Lower lobe of right lung (tissue), 2 donors: ENCODE results near the gene MORF4L1. TPM values are rescaled to one million over a fixed set of nuclear protein-coding genes. Genes with fewer than 3 reads are reported as not detected.
A peak's percentile ranks its signal among the peaks of the same experiment; 100 is the strongest.
"Not testable (repeated sequence)": the region's sequence is repeated elsewhere in the genome, so short reads cannot be mapped to it uniquely, and the experiment has no call there.

Experiments
- ATAC-seq, 2 donors: fragments of 200-7000 bp; cut with Tn5 transposase; one replicate each; pipeline ENCODE4 v1.9.1; 2020 to 2022; ENCODE audit warnings: mild to moderate bottlenecking in 2 of 2, moderate library complexity in 2 of 2
- DNase-seq: peaks from one replicate; pipeline ENCODE4 v3.0.0-alpha.2; 2020
- H3K27ac ChIP-seq: fragments of 200-600 bp; one replicate; pipeline ENCODE4 v1.8.0; 2022
- H3K27me3 ChIP-seq: fragments of 200-600 bp; one replicate; pipeline ENCODE4 v1.8.0; 2022; ENCODE audit warnings: low read depth
- H3K36me3 ChIP-seq: fragments of 200-600 bp; one replicate; pipeline ENCODE4 v1.8.0; 2022; ENCODE audit warnings: mild to moderate bottlenecking
- H3K4me1 ChIP-seq: fragments of 200-600 bp; one replicate; pipeline ENCODE4 v1.8.0; 2022
- H3K4me3 ChIP-seq: fragments of 200-600 bp; one replicate; pipeline ENCODE4 v1.8.0; 2022; ENCODE audit warnings: mild to moderate bottlenecking
- H3K9me3 ChIP-seq: fragments of 200-600 bp; one replicate; pipeline ENCODE4 v1.8.0; 2022
- intact Hi-C: fragments of 100-400 bp; cut with DNase I; formaldehyde crosslinking; loops from one replicate; pipeline ENCODE4 v1.11.0; 2022
- total RNA-seq: library from RNA; stranded (reverse); fragmentation: NEBNext Ultra II Directional; extraction: Animal tissue kit (Norgen Biotek cat#: 25700); gene quantifications from one replicate; pipeline ENCODE4 v1.2.1, GENCODE V29; 2021
- TF ChIP-seq, protein P1 (sequence below): fragments of 200-600 bp; IDR thresholded peaks from one replicate; pipeline ENCODE4 v1.8.0; 2022; ENCODE audit warnings: antibody characterized with exemption, mild to moderate bottlenecking
- donor health status: DM: no; HTN: yes; CAD: no; lungs with severe emphysema.

The MORF4L1 gene
- total RNA-seq, 1 donor from 2014 or later: 289 TPM

GRCh38 chr15:78841376-78841706 is 31.3 kb upstream of the MORF4L1 start:
- no peaks in the 10 kb centered on the region for H3K4me1 ChIP-seq
- H3K36me3 ChIP-seq: no peaks in the 10 kb centered on the region
- no peak overlapping the region for H3K4me3 ChIP-seq
- ATAC-seq (no peak), DNase-seq (no peak)
- H3K9me3 ChIP-seq: no peaks in the 10 kb centered on the region
- TF ChIP-seq, protein P1, sequence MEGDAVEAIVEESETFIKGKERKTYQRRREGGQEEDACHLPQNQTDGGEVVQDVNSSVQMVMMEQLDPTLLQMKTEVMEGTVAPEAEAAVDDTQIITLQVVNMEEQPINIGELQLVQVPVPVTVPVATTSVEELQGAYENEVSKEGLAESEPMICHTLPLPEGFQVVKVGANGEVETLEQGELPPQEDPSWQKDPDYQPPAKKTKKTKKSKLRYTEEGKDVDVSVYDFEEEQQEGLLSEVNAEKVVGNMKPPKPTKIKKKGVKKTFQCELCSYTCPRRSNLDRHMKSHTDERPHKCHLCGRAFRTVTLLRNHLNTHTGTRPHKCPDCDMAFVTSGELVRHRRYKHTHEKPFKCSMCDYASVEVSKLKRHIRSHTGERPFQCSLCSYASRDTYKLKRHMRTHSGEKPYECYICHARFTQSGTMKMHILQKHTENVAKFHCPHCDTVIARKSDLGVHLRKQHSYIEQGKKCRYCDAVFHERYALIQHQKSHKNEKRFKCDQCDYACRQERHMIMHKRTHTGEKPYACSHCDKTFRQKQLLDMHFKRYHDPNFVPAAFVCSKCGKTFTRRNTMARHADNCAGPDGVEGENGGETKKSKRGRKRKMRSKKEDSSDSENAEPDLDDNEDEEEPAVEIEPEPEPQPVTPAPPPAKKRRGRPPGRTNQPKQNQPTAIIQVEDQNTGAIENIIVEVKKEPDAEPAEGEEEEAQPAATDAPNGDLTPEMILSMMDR: no peak
- intact Hi-C loops: no loop called here
- H3K27me3 ChIP-seq: no peaks in the 10 kb centered on the region
- H3K27ac ChIP-seq: no peak overlapping the region

DNA sequence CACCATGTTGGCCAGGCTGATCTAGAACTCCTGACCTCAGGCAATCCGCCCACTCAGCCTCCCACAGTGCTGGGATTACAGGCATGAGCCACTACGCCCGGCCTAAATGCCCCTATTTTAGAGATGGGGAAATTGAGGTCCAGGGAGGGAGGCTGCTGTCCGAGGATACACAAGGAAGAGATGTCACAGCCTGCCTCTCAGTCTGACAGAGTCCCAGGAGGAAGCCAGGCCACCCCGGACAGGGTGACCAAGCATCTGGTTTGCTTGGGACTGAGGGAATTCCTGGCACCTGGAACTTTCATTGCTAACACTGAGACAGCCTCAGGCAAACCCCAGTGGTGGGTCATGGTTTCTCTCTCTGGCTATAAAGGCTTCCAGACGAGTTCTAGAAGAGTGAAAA is 30.8 kb upstream of the MORF4L1 start:
- no peak overlapping the region for H3K27ac ChIP-seq
- ATAC-seq: no peak

GRCh38 chr15:78842519-78842918 is 30.2 kb upstream of the MORF4L1 start:
- DNase-seq (no peak), ATAC-seq (no peak)
- Histone ChIP-seq H3K9me3 (no peaks in the 10 kb centered on the region), H3K4me1 (no peaks in the 10 kb centered on the region), H3K36me3 (no peaks in the 10 kb centered on the region), H3K27ac (no peak overlapping the region), H3K27me3 (no peaks in the 10 kb centered on the region), H3K4me3 (no peak overlapping the region)
- intact Hi-C loops: no loop called here
- TF ChIP-seq, protein P1: no peak

More for the DNA sequence above, 30.8 kb upstream of the MORF4L1 start:
- TF ChIP-seq, protein P1: no peak
- Histone ChIP-seq H3K4me3 (no peak overlapping the region), H3K36me3 (no peaks in the 10 kb centered on the region), H3K27me3 (no peaks in the 10 kb centered on the region), H3K4me1 (no peaks in the 10 kb centered on the region), H3K9me3 (no peaks in the 10 kb centered on the region)
- no peak for DNase-seq
- intact Hi-C loops: no loop called here

GRCh38 chr15:78846906-78847305 is 25.8 kb upstream of the MORF4L1 start:
- H3K4me3 ChIP-seq, ATAC-seq, H3K4me1 ChIP-seq, H3K36me3 ChIP-seq, H3K27ac ChIP-seq, H3K9me3 ChIP-seq, DNase-seq, H3K27me3 ChIP-seq, intact Hi-C loops: not testable (repeated sequence)

- intact Hi-C loops, ATAC-seq: not testable (repeated sequence)
Observed at GRCh38 chr15:78847387-78847906, 25.2 kb upstream of the MORF4L1 start.

GRCh38 chr15:78850352-78850751 is 22.3 kb upstream of the MORF4L1 start:
- TF ChIP-seq, protein P1: no peak
- H3K27me3 ChIP-seq: no peaks in the 10 kb centered on the region
- no peaks in the 10 kb centered on the region for H3K36me3 ChIP-seq
- no peaks in the 10 kb centered on the region for H3K9me3 ChIP-seq
- no peak overlapping the region for H3K4me3 ChIP-seq
- peak; percentile 42 to 64 for ATAC-seq
- no peaks in the 10 kb centered on the region for H3K4me1 ChIP-seq
- intact Hi-C loops: no loop called here
- H3K27ac ChIP-seq: no peak overlapping the region
- DNase-seq: no peak

More at GRCh38 chr15:78847387-78847906, 25.2 kb upstream of the MORF4L1 start:
- not testable (repeated sequence) for H3K36me3 ChIP-seq, H3K4me3 ChIP-seq, H3K4me1 ChIP-seq, H3K27ac ChIP-seq, DNase-seq, H3K9me3 ChIP-seq, H3K27me3 ChIP-seq
